ENCODE results near the gene S100A13. TPM values are rescaled to one million over a fixed set of nuclear protein-coding genes. Genes with fewer than 3 reads are reported as not detected.

The S100A13 gene
- total RNA-seq, 2 experiments from 2014 or later, result 4.8 to 10.3 TPM

Other genes with a start within 250 kb of the S100A13 start
- gene S100A8, start 236.4 kb downstream of the S100A13 start, total RNA-seq (2014; rRNA removed; shearing (Covaris generic)), result not detected in 2 replicates
- gene S100A8, start 236.4 kb downstream of the S100A13 start, total RNA-seq (2022), result not detected in 2 replicates
- not detected in 2 replicates for gene S100A7A, start 211.0 kb downstream of the S100A13 start, total RNA-seq (2014; rRNA removed; shearing (Covaris generic))
- gene S100A7A, start 211.0 kb downstream of the S100A13 start, total RNA-seq (2022), result not detected in 2 replicates
- not detected in 2 replicates for gene S100A7, start 166.9 kb downstream of the S100A13 start, total RNA-seq (2014; rRNA removed; shearing (Covaris generic))
- not detected in 2 replicates for gene S100A7, start 166.9 kb downstream of the S100A13 start, total RNA-seq (2022)
- gene S100A6, start 91.5 kb downstream of the S100A13 start, total RNA-seq (2014; rRNA removed; shearing (Covaris generic)), result not detected in 2 replicates
- gene S100A6, start 91.5 kb downstream of the S100A13 start, total RNA-seq (2022), result not detected in 2 replicates
- gene S100A5, start 86.6 kb downstream of the S100A13 start, total RNA-seq (2014; rRNA removed; shearing (Covaris generic)), result not detected in 2 replicates
- gene S100A5, start 86.6 kb downstream of the S100A13 start, total RNA-seq (2022), result not detected in 2 replicates
- 1.6 and 3.6 TPM in 2 replicates for gene S100A4, start 81.7 kb downstream of the S100A13 start, total RNA-seq (2014; rRNA removed; shearing (Covaris generic))
- gene S100A4, start 81.7 kb downstream of the S100A13 start, total RNA-seq (2022), result 0.53 and 1.9 TPM in 2 replicates
- gene S100A3, start 78.2 kb downstream of the S100A13 start, total RNA-seq (2014; rRNA removed; shearing (Covaris generic)), result not detected in 2 replicates
- not detected in 2 replicates for gene S100A3, start 78.2 kb downstream of the S100A13 start, total RNA-seq (2022)
- gene S100A2, start 61.7 kb downstream of the S100A13 start, total RNA-seq (2014; rRNA removed; shearing (Covaris generic)), result not detected in 2 replicates
- gene S100A2, start 61.7 kb downstream of the S100A13 start, total RNA-seq (2022), result 1.4 TPM in 1 of 2 replicates, not detected in the other
- not detected in 2 replicates for gene S100A16, start 14.4 kb downstream of the S100A13 start, total RNA-seq (2014; rRNA removed; shearing (Covaris generic))
- 0.33 TPM in 1 of 2 replicates, not detected in the other for gene S100A16, start 14.4 kb downstream of the S100A13 start, total RNA-seq (2022)
- gene S100A14, start 11.2 kb downstream of the S100A13 start, total RNA-seq (2014; rRNA removed; shearing (Covaris generic)), result not detected in 2 replicates
- not detected in 2 replicates for gene S100A14, start 11.2 kb downstream of the S100A13 start, total RNA-seq (2022)
- not detected in 2 replicates for gene S100A1, start 929 bp upstream of the S100A13 start, total RNA-seq (2014; rRNA removed; shearing (Covaris generic))
- gene S100A1, start 929 bp upstream of the S100A13 start, total RNA-seq (2022), result not detected in 2 replicates
- 70.9 and 85.3 TPM in 2 replicates for gene CHTOP, start 6.6 kb upstream of the S100A13 start, total RNA-seq (2014; rRNA removed; shearing (Covaris generic))
- gene CHTOP, start 6.6 kb upstream of the S100A13 start, total RNA-seq (2022), result 106 and 107 TPM in 2 replicates
- gene SNAPIN, start 31.2 kb upstream of the S100A13 start, total RNA-seq (2014; rRNA removed; shearing (Covaris generic)), result 33.2 and 44.5 TPM in 2 replicates
- gene SNAPIN, start 31.2 kb upstream of the S100A13 start, total RNA-seq (2022), result 31.1 and 33.7 TPM in 2 replicates
- 287 and 300 TPM in 2 replicates for gene ILF2, start 43.5 kb upstream of the S100A13 start, total RNA-seq (2014; rRNA removed; shearing (Covaris generic))
- gene ILF2, start 43.5 kb upstream of the S100A13 start, total RNA-seq (2022), result 319 and 334 TPM in 2 replicates
- gene NPR1, start 51.2 kb upstream of the S100A13 start, total RNA-seq (2014; rRNA removed; shearing (Covaris generic)), result 0.03 TPM in 1 of 2 replicates, not detected in the other
- gene NPR1, start 51.2 kb upstream of the S100A13 start, total RNA-seq (2022), result not detected in 2 replicates
- 31.6 and 33.5 TPM in 2 replicates for gene INTS3, start 100.5 kb upstream of the S100A13 start, total RNA-seq (2014; rRNA removed; shearing (Covaris generic))
- gene INTS3, start 100.5 kb upstream of the S100A13 start, total RNA-seq (2022), result 65.8 and 67.3 TPM in 2 replicates
- gene SLC27A3, start 147.9 kb upstream of the S100A13 start, total RNA-seq (2014; rRNA removed; shearing (Covaris generic)), result 3.3 and 4.5 TPM in 2 replicates
- 7.7 and 10.2 TPM in 2 replicates for gene SLC27A3, start 147.9 kb upstream of the S100A13 start, total RNA-seq (2022)

Data from OCI-LY7 (cell line).